Measurements from ENCODE around the gene SYNJ2BP. TPM values are rescaled to one million over a fixed set of nuclear protein-coding genes. Genes with fewer than 3 reads are reported as not detected.
"Not testable (repeated sequence)": the region's sequence is repeated elsewhere in the genome, so short reads cannot be mapped to it uniquely, and the experiment has no call there.

SYNJ2BP gene
- total RNA-seq, 1 donor from 2014 or later = 67.6 TPM

DNA sequence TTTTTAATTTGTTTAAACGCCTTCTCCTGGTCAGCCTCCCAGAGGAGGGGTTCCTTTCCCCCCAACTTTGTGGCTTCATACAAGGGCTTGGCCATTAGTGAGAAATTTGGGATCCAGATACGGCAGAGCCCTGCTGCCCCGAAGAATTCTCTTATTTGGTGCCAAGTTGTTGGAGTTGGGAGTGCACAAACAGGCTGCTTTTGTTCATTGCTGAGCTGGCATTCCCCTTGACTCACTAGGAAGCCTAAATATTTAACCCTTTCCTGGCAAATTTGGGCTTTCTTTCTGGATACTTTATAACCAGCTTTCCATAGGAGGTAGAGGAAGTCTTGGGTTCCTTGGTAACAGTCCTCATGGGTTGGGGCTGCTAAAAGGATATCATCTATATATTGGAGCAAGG, 24.8 kb upstream of the SYNJ2BP start:
- Histone ChIP-seq H3K36me3 (peaks cover 26% of the 10 kb centered on the region), H3K27me3 (ENCODE audit: low read depth) (no peaks in the 10 kb centered on the region), H3K4me3 (no peak overlapping the region), H3K4me1 (no peaks in the 10 kb centered on the region), H3K9me3 (replicated peaks) (peaks cover 58% of the 10 kb centered on the region), H3K27ac (replicated peaks) (no peak overlapping the region)
- TF ChIP-seq, protein P1, sequence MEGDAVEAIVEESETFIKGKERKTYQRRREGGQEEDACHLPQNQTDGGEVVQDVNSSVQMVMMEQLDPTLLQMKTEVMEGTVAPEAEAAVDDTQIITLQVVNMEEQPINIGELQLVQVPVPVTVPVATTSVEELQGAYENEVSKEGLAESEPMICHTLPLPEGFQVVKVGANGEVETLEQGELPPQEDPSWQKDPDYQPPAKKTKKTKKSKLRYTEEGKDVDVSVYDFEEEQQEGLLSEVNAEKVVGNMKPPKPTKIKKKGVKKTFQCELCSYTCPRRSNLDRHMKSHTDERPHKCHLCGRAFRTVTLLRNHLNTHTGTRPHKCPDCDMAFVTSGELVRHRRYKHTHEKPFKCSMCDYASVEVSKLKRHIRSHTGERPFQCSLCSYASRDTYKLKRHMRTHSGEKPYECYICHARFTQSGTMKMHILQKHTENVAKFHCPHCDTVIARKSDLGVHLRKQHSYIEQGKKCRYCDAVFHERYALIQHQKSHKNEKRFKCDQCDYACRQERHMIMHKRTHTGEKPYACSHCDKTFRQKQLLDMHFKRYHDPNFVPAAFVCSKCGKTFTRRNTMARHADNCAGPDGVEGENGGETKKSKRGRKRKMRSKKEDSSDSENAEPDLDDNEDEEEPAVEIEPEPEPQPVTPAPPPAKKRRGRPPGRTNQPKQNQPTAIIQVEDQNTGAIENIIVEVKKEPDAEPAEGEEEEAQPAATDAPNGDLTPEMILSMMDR (IDR thresholded peaks at IDR 0.05; ENCODE audit: borderline replicate concordance) = no peak
- intact Hi-C loops (cut with micrococcal nuclease) = no loop called here
- no peak for DNase-seq

DNA sequence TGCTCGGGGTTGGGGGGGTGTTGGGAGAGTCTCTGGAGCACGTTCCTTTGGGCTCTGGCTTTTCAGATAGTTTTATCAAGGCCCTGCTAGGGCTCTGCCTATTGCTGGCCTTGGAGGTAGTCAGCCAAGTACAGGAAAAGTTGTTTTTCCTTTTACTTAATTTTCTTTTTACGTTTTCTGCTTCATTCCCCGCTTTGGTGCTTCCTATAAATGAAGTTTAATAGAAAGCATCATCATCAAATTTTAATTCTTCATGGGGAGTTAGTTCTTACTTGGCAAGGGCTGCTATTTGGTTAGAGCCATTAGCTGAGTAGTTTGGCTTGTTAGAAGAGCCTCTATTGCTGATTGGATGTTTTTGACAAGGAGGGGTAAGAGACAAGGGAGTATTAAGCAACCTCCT, 20.0 kb upstream of the SYNJ2BP start:
- no peaks in the 10 kb centered on the region for H3K4me1 ChIP-seq
- H3K9me3 ChIP-seq (replicated peaks) = peaks cover 49% of the 10 kb centered on the region
- DNase-seq = no peak
- H3K4me3 ChIP-seq = no peak overlapping the region
- TF ChIP-seq, protein P1 (IDR thresholded peaks at IDR 0.05; ENCODE audit: borderline replicate concordance) = no peak
- no peaks in the 10 kb centered on the region for H3K36me3 ChIP-seq
- no peak overlapping the region for H3K27ac ChIP-seq (replicated peaks)
- no peaks in the 10 kb centered on the region for H3K27me3 ChIP-seq (ENCODE audit: low read depth)
- intact Hi-C loops (cut with micrococcal nuclease) = no loop called here

DNA sequence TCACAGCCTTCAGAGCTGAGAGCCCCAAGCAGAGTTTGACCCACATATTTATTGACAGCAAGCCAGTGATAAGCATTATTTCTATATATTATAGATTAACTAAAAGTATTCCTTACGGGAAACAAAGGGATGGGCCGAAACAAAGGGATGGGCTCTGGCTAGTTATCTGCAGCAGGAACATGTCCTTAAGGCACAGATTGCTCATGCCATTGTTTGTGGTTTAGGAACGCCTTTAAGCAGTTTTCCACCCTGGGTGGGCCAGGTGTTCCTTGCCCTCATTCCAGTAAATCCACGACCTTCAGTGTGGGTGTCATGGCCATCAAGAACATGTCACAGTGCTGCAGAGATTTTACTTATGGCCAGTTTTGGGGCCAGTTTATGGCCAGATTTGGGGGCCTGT, 9.7 kb upstream of the SYNJ2BP start:
- H3K27ac ChIP-seq (replicated peaks); H3K4me3 ChIP-seq; intact Hi-C loops (cut with micrococcal nuclease); H3K36me3 ChIP-seq; DNase-seq; H3K4me1 ChIP-seq; H3K27me3 ChIP-seq (ENCODE audit: low read depth): not testable (repeated sequence)
- peaks cover 18% of the 10 kb centered on the region for H3K9me3 ChIP-seq (replicated peaks)

DNA sequence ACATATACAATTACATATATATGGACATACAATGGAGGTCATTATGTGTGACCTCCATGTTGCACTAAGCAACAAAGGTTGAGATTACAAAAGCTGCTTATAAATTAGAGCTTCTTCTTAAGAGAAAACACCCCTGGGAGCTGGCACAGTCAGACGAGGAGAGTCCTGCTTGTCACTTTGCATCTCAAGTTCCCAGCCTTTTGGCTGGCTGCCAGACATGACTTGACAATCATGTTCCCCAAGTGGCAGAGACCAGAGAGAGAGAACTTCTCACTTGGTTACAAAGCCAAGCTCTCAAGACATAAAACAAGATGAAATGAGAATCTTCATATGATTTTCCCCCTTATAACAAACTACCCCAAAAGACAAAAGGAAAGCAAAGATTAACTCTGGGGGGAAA, 8.5 kb upstream of the SYNJ2BP start:
- Histone ChIP-seq H3K4me1 (no peaks in the 10 kb centered on the region), H3K27me3 (ENCODE audit: low read depth) (no peaks in the 10 kb centered on the region), H3K4me3 (no peak overlapping the region), H3K27ac (replicated peaks) (no peak overlapping the region), H3K9me3 (replicated peaks) (peaks cover 6% of the 10 kb centered on the region), H3K36me3 (no peaks in the 10 kb centered on the region)
- intact Hi-C loops (cut with micrococcal nuclease) = no loop called here
- peak; percentile 17 for DNase-seq
- TF ChIP-seq, protein P1 (IDR thresholded peaks at IDR 0.05; ENCODE audit: borderline replicate concordance) = no peak

DNA sequence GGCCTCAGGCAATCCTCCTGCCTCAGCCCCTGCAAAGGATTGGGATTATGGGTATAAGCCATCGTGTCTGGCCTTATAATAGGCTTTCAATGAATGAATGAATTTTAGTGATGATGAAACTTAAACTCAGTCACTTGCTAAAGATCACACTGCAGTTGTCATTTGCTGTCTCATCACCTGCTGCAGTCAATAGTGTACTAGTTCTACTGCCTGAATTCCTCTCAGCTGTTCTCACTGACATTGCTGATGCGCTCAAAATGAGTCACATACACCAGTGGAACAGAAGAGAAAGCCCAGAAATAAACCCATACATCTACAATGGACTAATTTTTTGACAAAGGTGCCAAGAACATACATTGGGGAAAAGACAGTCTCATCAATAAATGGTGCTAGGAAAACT, 5.6 kb upstream of the SYNJ2BP start:
- TF ChIP-seq, protein P1 (IDR thresholded peaks at IDR 0.05; ENCODE audit: borderline replicate concordance) = no peak
- no peaks in the 10 kb centered on the region for H3K27me3 ChIP-seq (ENCODE audit: low read depth)
- no peak overlapping the region for H3K27ac ChIP-seq (replicated peaks)
- H3K9me3 ChIP-seq (replicated peaks) = no peaks in the 10 kb centered on the region
- H3K4me1 ChIP-seq = no peaks in the 10 kb centered on the region
- H3K36me3 ChIP-seq = no peaks in the 10 kb centered on the region
- DNase-seq = no peak
- no peak overlapping the region for H3K4me3 ChIP-seq
- intact Hi-C loops (cut with micrococcal nuclease) = no loop called here

DNA sequence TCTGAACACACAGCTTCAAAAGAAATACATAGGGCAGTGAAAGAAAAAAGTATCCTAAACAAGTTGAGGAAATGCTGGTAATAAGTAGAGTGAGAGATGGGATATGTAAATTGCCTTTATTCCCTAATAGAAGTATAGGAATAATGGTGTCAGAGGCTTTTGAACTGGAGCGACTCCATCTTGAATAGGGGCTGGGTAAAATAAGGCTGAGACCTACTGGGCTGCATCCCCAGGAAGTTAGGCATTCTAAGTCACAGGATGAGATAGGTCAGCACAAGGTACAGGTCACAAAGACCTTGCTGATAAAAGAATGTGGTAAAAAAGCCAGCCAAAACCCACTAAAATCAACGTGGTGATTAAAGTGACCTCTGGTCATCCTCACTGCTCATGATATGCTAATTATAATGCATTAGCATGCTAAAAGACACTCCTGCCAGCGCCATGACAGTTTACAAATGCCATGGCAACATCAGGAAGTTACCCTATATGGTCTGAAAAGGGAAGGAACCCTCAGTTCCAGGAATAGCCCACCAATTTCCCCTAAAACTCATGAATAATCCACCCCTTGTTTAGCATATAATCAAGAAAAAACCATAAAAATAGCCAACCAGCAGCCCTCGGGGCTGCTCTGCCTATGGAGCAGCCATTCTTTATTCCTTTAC, 2.5 kb upstream of the SYNJ2BP start:
- H3K4me1 ChIP-seq = peaks cover 23% of the 10 kb centered on the region
- H3K4me3 ChIP-seq; H3K36me3 ChIP-seq; H3K27me3 ChIP-seq (ENCODE audit: low read depth); DNase-seq; H3K27ac ChIP-seq (replicated peaks); H3K9me3 ChIP-seq (replicated peaks); intact Hi-C loops (cut with micrococcal nuclease): not testable (repeated sequence)

Data from left ventricle myocardium inferior (tissue), 1 donor.